Renal cortex interstitium (tissue), 11 donors: ENCODE data around the gene GRIA4. TPM values are rescaled to one million over a fixed set of nuclear protein-coding genes. Genes with fewer than 3 reads are reported as not detected.

Source experiments
- DNase-seq, 11 donors: peaks; one replicate each; pipeline ENCODE4 v3.0.0-alpha.2; 2013; ENCODE audit warnings: low read depth in 9 of 11, low spot score in 4 of 11; ENCODE audit errors: extremely low read depth in 1 of 11
- polyA plus RNA-seq, 3 donors: library from polyadenylated mRNA; unstranded; fragments of 120-200 nt; gene quantifications; one replicate each; pipeline ENCODE4 v1.2.1, GENCODE V29; 2013; ENCODE audit not compliant: insufficient read length in 3 of 3

Gene GRIA4
- polyA plus RNA-seq, 3 donors, result 0.38 to 1.0 (median 0.95) TPM

- DNase-seq, result no peak
Measured at GRCh38 chr11:105622016-105622415, 12.1 kb downstream of the GRIA4 start.

GRCh38 chr11:105632316-105632715, 22.4 kb downstream of the GRIA4 start:
- DNase-seq, result no peak

GRCh38 chr11:105635466-105635865, 25.6 kb downstream of the GRIA4 start:
- no peak for DNase-seq

- DNase-seq, result no peak
Measured at GRCh38 chr11:105636496-105636895, 26.6 kb downstream of the GRIA4 start.

- DNase-seq, result no peak
Measured at GRCh38 chr11:105639527-105639926, 29.7 kb downstream of the GRIA4 start.

GRCh38 chr11:105641433-105641832, 31.6 kb downstream of the GRIA4 start:
- DNase-seq, result no peak

GRCh38 chr11:105642870-105643269, 33.0 kb downstream of the GRIA4 start:
- DNase-seq, result no peak

- DNase-seq, result no peak
Measured at GRCh38 chr11:105644839-105645573, 35.1 kb downstream of the GRIA4 start.

- no peak for DNase-seq
Measured at GRCh38 chr11:105647780-105648179, 37.9 kb downstream of the GRIA4 start.

- no peak for DNase-seq
Measured at GRCh38 chr11:105648762-105649161, 38.9 kb downstream of the GRIA4 start.

GRCh38 chr11:105665281-105665680, 55.4 kb downstream of the GRIA4 start:
- DNase-seq, result no peak

- no peak for DNase-seq
Measured at GRCh38 chr11:105667441-105667840, 57.6 kb downstream of the GRIA4 start.

GRCh38 chr11:105670811-105671210, 60.9 kb downstream of the GRIA4 start:
- no peak for DNase-seq

GRCh38 chr11:105673089-105673488, 63.2 kb downstream of the GRIA4 start:
- DNase-seq, result peak; percentile 31 to 78 (median 65)

- DNase-seq, result peak in 9 of 11 donors; percentile 2 to 37 (median 16)
Measured at GRCh38 chr11:105689631-105690030, 79.8 kb downstream of the GRIA4 start.

- no peak for DNase-seq
Measured at GRCh38 chr11:105690467-105690866, 80.6 kb downstream of the GRIA4 start.

- no peak for DNase-seq
Measured at GRCh38 chr11:105693075-105693759, 83.3 kb downstream of the GRIA4 start.

GRCh38 chr11:105696000-105696399, 86.1 kb downstream of the GRIA4 start:
- no peak for DNase-seq

GRCh38 chr11:105697291-105697690, 87.4 kb downstream of the GRIA4 start:
- no peak for DNase-seq

- no peak for DNase-seq
Measured at GRCh38 chr11:105699203-105699602, 89.3 kb downstream of the GRIA4 start.

GRCh38 chr11:105700271-105700670, 90.4 kb downstream of the GRIA4 start:
- DNase-seq, result no peak
